ENCODE results near the gene OSBPL6. TPM values are rescaled to one million over a fixed set of nuclear protein-coding genes. Genes with fewer than 3 reads are reported as not detected.

OSBPL6 gene
- total RNA-seq, 1 donor from 2014 or later: 7.9 TPM

DNA sequence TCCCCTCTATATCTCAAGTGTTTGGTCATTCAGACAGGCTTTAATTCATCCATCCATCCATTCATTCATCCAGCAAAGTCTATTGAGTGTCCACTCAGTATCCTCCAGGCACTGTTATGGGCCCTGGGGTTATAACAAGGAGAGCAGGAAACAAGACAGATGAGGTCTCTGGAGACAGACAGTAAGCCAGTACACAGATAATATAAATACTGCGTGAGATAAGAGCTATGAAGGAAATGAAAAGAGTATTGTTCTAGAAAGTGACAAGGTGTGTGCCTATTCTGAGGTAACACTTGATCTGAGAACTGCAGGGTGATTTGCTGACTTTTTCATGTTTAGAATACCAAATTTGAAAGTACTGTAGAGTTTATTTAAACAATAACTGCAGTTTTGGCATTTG is 98.3 kb downstream of the OSBPL6 start:
- Histone ChIP-seq H3K9me3 (no peaks in the 10 kb centered on the region), H3K36me3 (no peaks in the 10 kb centered on the region), H3K27ac (no peak overlapping the region), H3K27me3 (ENCODE audit: low read depth) (no peaks in the 10 kb centered on the region), H3K4me1 (no peaks in the 10 kb centered on the region), H3K4me3 (no peak overlapping the region)
- intact Hi-C loops (cut with DNase I): no loop called here
- TF ChIP-seq, protein P1, sequence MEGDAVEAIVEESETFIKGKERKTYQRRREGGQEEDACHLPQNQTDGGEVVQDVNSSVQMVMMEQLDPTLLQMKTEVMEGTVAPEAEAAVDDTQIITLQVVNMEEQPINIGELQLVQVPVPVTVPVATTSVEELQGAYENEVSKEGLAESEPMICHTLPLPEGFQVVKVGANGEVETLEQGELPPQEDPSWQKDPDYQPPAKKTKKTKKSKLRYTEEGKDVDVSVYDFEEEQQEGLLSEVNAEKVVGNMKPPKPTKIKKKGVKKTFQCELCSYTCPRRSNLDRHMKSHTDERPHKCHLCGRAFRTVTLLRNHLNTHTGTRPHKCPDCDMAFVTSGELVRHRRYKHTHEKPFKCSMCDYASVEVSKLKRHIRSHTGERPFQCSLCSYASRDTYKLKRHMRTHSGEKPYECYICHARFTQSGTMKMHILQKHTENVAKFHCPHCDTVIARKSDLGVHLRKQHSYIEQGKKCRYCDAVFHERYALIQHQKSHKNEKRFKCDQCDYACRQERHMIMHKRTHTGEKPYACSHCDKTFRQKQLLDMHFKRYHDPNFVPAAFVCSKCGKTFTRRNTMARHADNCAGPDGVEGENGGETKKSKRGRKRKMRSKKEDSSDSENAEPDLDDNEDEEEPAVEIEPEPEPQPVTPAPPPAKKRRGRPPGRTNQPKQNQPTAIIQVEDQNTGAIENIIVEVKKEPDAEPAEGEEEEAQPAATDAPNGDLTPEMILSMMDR (IDR thresholded peaks at IDR 0.05): no peak
- ATAC-seq: no peak
- no peak for DNase-seq

DNA sequence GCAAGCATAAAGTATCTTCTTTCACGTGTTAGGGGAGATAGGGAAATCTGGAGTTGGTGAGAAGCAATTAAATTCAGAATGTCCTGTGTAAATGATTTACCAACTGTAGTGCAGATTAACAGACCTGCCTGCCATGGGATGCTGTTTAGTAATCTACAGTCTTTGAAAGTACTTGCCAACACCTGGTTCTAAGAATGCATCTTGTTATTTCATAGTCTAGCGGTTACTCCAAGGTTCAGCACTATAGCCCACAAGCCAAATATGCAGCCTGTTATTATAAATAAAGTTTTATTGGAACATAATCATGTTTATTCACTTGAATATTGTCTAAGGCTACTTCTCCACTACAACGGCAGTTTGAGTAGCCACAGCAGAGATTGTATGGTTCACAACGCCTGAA is 100.8 kb downstream of the OSBPL6 start:
- no peak for DNase-seq
- Histone ChIP-seq H3K27me3 (ENCODE audit: low read depth) (no peaks in the 10 kb centered on the region), H3K27ac (no peak overlapping the region), H3K9me3 (no peaks in the 10 kb centered on the region), H3K4me1 (peaks cover 6% of the 10 kb centered on the region), H3K4me3 (no peak overlapping the region), H3K36me3 (no peaks in the 10 kb centered on the region)
- intact Hi-C loops (cut with DNase I): no loop called here
- TF ChIP-seq, protein P1 (IDR thresholded peaks at IDR 0.05): no peak
- ATAC-seq: no peak

DNA sequence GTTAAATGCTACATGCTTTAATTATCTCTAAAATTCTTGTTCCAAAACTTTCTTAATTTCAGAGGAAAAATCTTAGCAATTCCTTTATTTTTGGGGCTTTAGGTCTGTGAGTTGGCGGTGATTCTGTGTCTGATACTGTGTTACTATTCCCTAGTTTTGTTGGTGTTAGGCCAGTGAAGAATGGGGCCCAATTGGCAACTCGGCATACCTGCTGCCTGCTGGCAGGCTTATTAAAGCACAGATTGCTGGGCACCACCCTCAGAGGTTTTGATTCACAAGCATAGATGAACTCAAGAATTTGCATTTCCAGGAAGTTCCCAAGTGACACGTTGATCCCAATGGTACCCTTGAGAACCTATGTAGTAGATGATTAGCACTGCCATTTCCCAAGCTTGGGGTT is 101.6 kb downstream of the OSBPL6 start:
- Histone ChIP-seq H3K9me3 (no peaks in the 10 kb centered on the region), H3K4me1 (peaks cover 6% of the 10 kb centered on the region), H3K36me3 (no peaks in the 10 kb centered on the region), H3K27ac (no peak overlapping the region), H3K27me3 (ENCODE audit: low read depth) (no peaks in the 10 kb centered on the region), H3K4me3 (no peak overlapping the region)
- DNase-seq (no peak), ATAC-seq (no peak)
- TF ChIP-seq, protein P1 (IDR thresholded peaks at IDR 0.05): no peak
- intact Hi-C loops (cut with DNase I): no loop called here

DNA sequence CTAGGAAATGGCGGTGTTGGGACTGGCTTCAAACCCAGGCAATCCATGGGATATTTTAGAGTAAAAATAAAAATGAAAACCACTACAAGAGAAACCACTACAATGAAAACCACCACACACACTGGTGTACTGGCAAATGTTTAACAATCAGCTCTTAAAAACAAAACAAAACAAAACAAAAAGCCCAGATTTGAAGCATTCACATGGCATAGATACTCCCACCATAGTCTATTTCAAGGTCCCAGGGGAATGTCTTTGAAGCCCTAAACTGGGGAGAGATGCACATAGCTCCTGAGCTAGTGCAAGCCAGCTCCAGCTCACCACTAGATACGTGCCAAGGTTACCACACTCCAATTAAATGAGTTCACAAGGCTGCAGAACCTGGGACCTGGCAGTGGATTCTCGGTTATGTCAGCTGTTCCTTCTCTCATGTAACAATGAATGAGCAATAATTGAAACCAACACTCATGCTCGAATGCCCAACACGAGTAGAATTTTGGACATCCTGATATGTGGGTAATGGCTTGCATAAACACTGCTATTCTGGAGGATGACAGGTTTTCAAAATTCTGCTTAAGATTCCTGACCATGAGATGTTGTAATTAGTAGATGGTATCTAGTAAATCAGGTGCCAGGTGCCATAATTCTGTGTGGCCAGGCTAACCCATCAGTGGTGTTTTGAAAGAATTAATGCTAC is 102.2 kb downstream of the OSBPL6 start:
- intact Hi-C loops (cut with DNase I): no loop called here
- no peak for ATAC-seq
- Histone ChIP-seq H3K4me1 (peaks cover 6% of the 10 kb centered on the region), H3K27me3 (ENCODE audit: low read depth) (no peaks in the 10 kb centered on the region), H3K36me3 (no peaks in the 10 kb centered on the region), H3K9me3 (no peaks in the 10 kb centered on the region), H3K4me3 (no peak overlapping the region), H3K27ac (no peak overlapping the region)
- TF ChIP-seq, protein P1 (IDR thresholded peaks at IDR 0.05): no peak
- DNase-seq: no peak

DNA sequence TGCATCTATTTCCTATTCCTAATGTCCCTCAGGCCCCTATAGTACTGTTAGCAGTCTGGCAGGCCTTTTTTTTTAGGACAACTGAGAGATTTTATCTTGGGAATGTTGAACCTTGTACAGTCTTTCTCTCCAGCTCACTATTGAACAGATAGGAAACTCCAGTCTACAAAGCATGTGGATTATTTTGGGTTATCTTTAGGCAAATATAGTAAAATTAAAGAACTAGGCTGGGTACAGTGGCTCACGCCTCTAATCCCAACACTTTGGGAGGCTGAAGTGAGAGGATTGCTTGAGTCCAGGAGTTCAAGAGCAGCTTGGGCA is 102.7 kb downstream of the OSBPL6 start:
- Histone ChIP-seq H3K4me1 (peaks cover 6% of the 10 kb centered on the region), H3K4me3 (no peak overlapping the region), H3K27me3 (ENCODE audit: low read depth) (no peaks in the 10 kb centered on the region), H3K36me3 (no peaks in the 10 kb centered on the region), H3K9me3 (no peaks in the 10 kb centered on the region), H3K27ac (no peak overlapping the region)
- DNase-seq (no peak), ATAC-seq (no peak)
- TF ChIP-seq, protein P1 (IDR thresholded peaks at IDR 0.05): no peak
- intact Hi-C loops (cut with DNase I): no loop called here

Data from lower lobe of right lung (tissue), 2 donors.